ENCODE data around the gene BAZ2B. TPM values are rescaled to one million over a fixed set of nuclear protein-coding genes. Genes with fewer than 3 reads are reported as not detected.

Gene BAZ2B
- total and polyA plus RNA-seq, 12 donors, result 18.9 to 137 (median 68.0) TPM

GRCh38 chr2:159604159-159604558 is 12.2 kb downstream of the BAZ2B start:
- H3K36me3 ChIP-seq (replicated peaks in 1 of 2), result no peaks in the 10 kb centered on the region
- no peaks in the 10 kb centered on the region for H3K9me3 ChIP-seq (replicated peaks in 1 of 3)
- no peak overlapping the region for H3K4me3 ChIP-seq
- H3K27me3 ChIP-seq, result no peaks in the 10 kb centered on the region
- WGBS, 4 donors, result 75 to 93% (median 91%) methylated on average over 2 of the region's 2 CpGs
- no peak overlapping the region for H3K27ac ChIP-seq
- no peak for DNase-seq
- TF ChIP-seq CTCF (IDR thresholded peaks at IDR 0.05) (no peak), POLR2A (IDR thresholded peaks at IDR 0.05) (no peak)
- intact Hi-C loops (cut with DNase I), result no loop called here
- peaks cover 10 to 33% of the 10 kb centered on the region in 2 donors for H3K4me1 ChIP-seq (replicated peaks in 1 of 2)

GRCh38 chr2:159600752-159601151 is 15.6 kb downstream of the BAZ2B start:
- no peak overlapping the region for H3K4me3 ChIP-seq
- intact Hi-C loops (cut with DNase I), result no loop called here
- no peaks in the 10 kb centered on the region for H3K27me3 ChIP-seq
- H3K9me3 ChIP-seq (replicated peaks in 1 of 3), result no peaks in the 10 kb centered on the region
- peaks cover 6 to 17% of the 10 kb centered on the region in 2 donors for H3K4me1 ChIP-seq (replicated peaks in 1 of 2)
- H3K36me3 ChIP-seq (replicated peaks in 1 of 2), result no peaks in the 10 kb centered on the region
- no peak for DNase-seq
- no peak overlapping the region for H3K27ac ChIP-seq
- WGBS, 4 donors, result 43 to 60% (median 47%) methylated on average over 3 of the region's 3 CpGs
- no peak for TF ChIP-seq CTCF (IDR thresholded peaks at IDR 0.05)
- no peak for TF ChIP-seq POLR2A (IDR thresholded peaks at IDR 0.05)

GRCh38 chr2:159595410-159596046 is 20.8 kb downstream of the BAZ2B start:
- no peak overlapping the region for H3K27ac ChIP-seq
- no peak overlapping the region for H3K4me3 ChIP-seq
- H3K4me1 ChIP-seq (replicated peaks in 1 of 2), result peaks cover 6% of the 10 kb centered on the region in 2 donors
- H3K27me3 ChIP-seq, result no peaks in the 10 kb centered on the region
- 69 to 76% (median 69%) methylated on average over 6 of the region's 6 CpGs for WGBS, 4 donors
- H3K36me3 ChIP-seq (replicated peaks in 1 of 2), result no peaks in the 10 kb centered on the region
- H3K9me3 ChIP-seq (replicated peaks in 1 of 3), result no peaks in the 10 kb centered on the region
- TF ChIP-seq CTCF (IDR thresholded peaks at IDR 0.05) (no peak), POLR2A (IDR thresholded peaks at IDR 0.05) (no peak)
- intact Hi-C loops (cut with DNase I), result no loop called here
- DNase-seq, result no peak

GRCh38 chr2:159592441-159592840 is 23.9 kb downstream of the BAZ2B start:
- Histone ChIP-seq H3K4me3 (no peak overlapping the region), H3K27ac (no peak overlapping the region), H3K4me1 (replicated peaks in 1 of 2) (peaks cover 6% of the 10 kb centered on the region in 2 donors), H3K36me3 (replicated peaks in 1 of 2) (no peaks in the 10 kb centered on the region), H3K27me3 (no peaks in the 10 kb centered on the region), H3K9me3 (replicated peaks in 1 of 3) (no peaks in the 10 kb centered on the region)
- intact Hi-C loops (cut with DNase I), result no loop called here
- DNase-seq, result peak in 1 of 7 donors; percentile 27
- 67 to 97% (median 78%) methylated on average over 4 of the region's 4 CpGs for WGBS, 4 donors
- TF ChIP-seq CTCF (IDR thresholded peaks at IDR 0.05) (no peak), POLR2A (IDR thresholded peaks at IDR 0.05) (no peak)

Data from adrenal gland (tissue), 12 donors.